ENCODE data around the gene PAK1. TPM values are rescaled to one million over a fixed set of nuclear protein-coding genes. Genes with fewer than 3 reads are reported as not detected.

The PAK1 gene
- total RNA-seq, 1 donor from 2014 or later, result 7.7 TPM

DNA sequence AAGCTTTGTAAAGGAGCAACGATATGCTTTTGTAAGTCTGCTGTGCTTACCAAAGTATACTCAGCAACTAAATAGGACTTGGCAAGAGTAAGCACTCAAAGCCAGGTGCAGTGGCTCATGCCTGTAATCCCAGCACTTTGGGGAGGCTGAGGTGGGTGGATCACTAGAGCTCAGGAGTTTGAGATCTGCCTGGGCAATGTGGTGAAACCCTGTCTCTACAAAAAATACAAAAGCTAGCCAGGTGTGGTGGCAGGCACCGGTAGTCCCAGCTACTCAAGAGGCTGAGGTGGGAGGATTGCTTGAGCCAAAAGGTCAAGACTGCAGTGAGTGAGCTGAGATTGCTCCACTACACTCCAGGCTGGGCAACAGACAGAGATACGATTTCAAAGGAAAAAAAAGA, 67.5 kb downstream of the PAK1 start:
- Histone ChIP-seq H3K9me3 (replicated peaks) (no peaks in the 10 kb centered on the region), H3K27ac (replicated peaks) (no peak overlapping the region), H3K27me3 (ENCODE audit: low read depth) (no peaks in the 10 kb centered on the region), H3K4me3 (no peak overlapping the region), H3K4me1 (peaks cover 8% of the 10 kb centered on the region), H3K36me3 (no peaks in the 10 kb centered on the region)
- intact Hi-C loops (cut with micrococcal nuclease), result no loop called here
- TF ChIP-seq, protein P1, sequence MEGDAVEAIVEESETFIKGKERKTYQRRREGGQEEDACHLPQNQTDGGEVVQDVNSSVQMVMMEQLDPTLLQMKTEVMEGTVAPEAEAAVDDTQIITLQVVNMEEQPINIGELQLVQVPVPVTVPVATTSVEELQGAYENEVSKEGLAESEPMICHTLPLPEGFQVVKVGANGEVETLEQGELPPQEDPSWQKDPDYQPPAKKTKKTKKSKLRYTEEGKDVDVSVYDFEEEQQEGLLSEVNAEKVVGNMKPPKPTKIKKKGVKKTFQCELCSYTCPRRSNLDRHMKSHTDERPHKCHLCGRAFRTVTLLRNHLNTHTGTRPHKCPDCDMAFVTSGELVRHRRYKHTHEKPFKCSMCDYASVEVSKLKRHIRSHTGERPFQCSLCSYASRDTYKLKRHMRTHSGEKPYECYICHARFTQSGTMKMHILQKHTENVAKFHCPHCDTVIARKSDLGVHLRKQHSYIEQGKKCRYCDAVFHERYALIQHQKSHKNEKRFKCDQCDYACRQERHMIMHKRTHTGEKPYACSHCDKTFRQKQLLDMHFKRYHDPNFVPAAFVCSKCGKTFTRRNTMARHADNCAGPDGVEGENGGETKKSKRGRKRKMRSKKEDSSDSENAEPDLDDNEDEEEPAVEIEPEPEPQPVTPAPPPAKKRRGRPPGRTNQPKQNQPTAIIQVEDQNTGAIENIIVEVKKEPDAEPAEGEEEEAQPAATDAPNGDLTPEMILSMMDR (IDR thresholded peaks at IDR 0.05; ENCODE audit: borderline replicate concordance), result no peak
- DNase-seq, result no peak

DNA sequence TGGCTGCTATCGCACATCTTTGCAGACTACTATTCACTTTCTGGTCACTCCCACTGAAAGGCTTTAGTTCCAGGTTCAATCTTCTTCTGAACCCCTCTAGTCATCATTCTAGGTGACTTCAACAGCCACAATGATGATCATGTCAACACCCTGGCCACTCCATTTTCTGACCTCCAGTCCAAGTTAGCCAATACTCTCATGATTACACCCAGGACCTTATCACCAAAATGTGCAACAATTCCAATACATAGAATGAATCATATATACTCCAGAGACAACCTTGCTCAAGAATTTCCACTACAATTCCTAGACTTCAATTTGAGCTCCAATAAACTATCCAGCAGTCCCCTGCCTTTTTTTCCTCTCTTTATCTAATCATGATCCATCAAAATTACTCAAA, 70.7 kb downstream of the PAK1 start:
- H3K36me3 ChIP-seq, result no peaks in the 10 kb centered on the region
- DNase-seq, result no peak
- H3K27ac ChIP-seq (replicated peaks), result no peak overlapping the region
- intact Hi-C loops (cut with micrococcal nuclease), result no loop called here
- H3K4me1 ChIP-seq, result peaks cover 7% of the 10 kb centered on the region
- H3K9me3 ChIP-seq (replicated peaks), result no peaks in the 10 kb centered on the region
- H3K27me3 ChIP-seq (ENCODE audit: low read depth), result no peaks in the 10 kb centered on the region
- H3K4me3 ChIP-seq, result no peak overlapping the region
- TF ChIP-seq, protein P1 (IDR thresholded peaks at IDR 0.05; ENCODE audit: borderline replicate concordance), result no peak

DNA sequence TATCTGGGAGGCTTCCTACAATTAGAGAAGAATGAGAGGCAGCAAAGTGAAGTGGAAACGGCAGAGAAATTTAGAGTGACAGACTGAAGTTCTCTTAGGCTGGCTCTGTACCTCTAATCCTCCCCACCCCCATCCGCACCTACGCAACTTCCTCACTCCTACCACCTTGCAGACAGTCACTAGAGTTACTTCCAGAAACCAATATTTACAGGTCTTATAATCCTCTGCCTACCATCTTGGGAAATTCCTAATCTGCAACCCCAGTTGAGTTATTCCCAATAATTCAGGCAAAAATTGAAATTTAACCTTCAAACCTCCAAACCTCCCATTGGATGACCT, 71.7 kb downstream of the PAK1 start:
- no peaks in the 10 kb centered on the region for H3K4me1 ChIP-seq
- no peak for DNase-seq
- intact Hi-C loops (cut with micrococcal nuclease), result no loop called here
- no peaks in the 10 kb centered on the region for H3K9me3 ChIP-seq (replicated peaks)
- TF ChIP-seq, protein P1 (IDR thresholded peaks at IDR 0.05; ENCODE audit: borderline replicate concordance), result no peak
- no peak overlapping the region for H3K27ac ChIP-seq (replicated peaks)
- H3K36me3 ChIP-seq, result no peaks in the 10 kb centered on the region
- no peak overlapping the region for H3K4me3 ChIP-seq
- no peaks in the 10 kb centered on the region for H3K27me3 ChIP-seq (ENCODE audit: low read depth)

DNA sequence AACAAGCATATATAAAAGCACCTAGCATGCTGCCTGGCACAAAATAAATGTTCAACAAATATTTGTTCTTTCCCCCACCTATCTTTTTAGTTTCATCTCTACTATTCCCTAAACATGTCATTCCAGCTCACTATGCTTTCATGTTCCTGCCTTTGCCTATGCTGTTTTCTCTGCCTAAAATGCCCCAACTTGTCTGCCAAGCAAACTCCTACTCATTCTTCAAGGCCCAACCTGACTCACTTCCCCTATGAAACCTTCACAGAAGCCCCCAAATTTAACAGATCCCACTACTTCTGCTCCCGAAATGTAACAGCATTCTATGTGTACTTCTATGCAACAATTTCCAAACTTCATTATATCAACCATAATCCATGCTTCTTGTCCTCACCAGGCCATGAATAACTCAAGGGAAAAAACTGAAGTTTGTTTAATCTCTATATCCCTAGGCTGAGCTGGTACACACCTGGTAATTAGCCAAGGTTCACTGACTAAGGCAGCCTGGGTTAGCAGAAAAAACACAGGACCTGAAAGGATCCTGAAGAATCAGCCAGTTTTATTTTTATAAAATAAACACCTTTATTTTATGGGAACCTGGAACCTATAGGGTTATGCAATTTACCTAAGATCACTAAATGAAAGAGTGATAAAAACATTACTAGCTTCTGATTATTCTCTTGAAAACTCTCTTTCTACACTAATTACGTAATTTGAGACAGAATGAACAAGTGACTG, 72.2 kb downstream of the PAK1 start:
- no peak overlapping the region for H3K27ac ChIP-seq (replicated peaks)
- no peaks in the 10 kb centered on the region for H3K4me1 ChIP-seq
- no peaks in the 10 kb centered on the region for H3K9me3 ChIP-seq (replicated peaks)
- DNase-seq, result no peak
- intact Hi-C loops (cut with micrococcal nuclease), result no loop called here
- TF ChIP-seq, protein P1 (IDR thresholded peaks at IDR 0.05; ENCODE audit: borderline replicate concordance), result no peak
- no peaks in the 10 kb centered on the region for H3K36me3 ChIP-seq
- H3K4me3 ChIP-seq, result no peak overlapping the region
- no peaks in the 10 kb centered on the region for H3K27me3 ChIP-seq (ENCODE audit: low read depth)

DNA sequence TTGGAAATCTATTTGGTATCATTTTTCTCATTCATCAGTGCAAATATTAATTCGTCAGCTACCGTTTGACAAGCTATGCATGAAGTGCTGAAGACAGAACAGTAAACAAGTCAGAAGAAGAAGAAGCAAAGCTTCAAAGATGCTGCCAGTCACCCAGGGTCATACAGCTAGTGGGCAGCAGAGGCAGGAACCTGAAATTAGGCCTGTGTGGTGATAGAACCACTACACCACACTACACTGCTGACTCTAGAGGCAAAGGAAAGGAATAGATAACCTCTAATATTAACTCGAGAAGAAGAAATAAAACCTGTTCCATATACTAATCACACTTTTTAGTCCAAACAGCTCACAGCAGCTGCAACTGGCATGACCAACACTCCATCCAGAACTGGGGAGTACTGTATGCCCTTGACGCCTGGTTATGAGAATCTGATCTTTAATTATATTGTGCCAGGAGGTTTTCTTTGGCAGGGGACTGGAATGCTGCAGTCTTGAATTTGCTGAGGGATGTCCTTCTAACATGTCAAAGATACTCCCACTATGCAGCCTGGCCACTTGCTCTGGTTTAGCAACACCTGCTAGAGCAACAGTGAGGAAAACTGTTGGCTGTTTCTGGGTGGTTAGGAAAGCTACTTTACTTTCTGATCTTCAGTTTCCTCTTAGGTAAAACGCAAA, 73.0 kb downstream of the PAK1 start:
- no peaks in the 10 kb centered on the region for H3K4me1 ChIP-seq
- TF ChIP-seq, protein P1 (IDR thresholded peaks at IDR 0.05; ENCODE audit: borderline replicate concordance), result no peak
- no peaks in the 10 kb centered on the region for H3K27me3 ChIP-seq (ENCODE audit: low read depth)
- H3K27ac ChIP-seq (replicated peaks), result no peak overlapping the region
- intact Hi-C loops (cut with micrococcal nuclease), result no loop called here
- no peaks in the 10 kb centered on the region for H3K36me3 ChIP-seq
- H3K9me3 ChIP-seq (replicated peaks), result no peaks in the 10 kb centered on the region
- H3K4me3 ChIP-seq, result no peak overlapping the region
- no peak for DNase-seq

All from left ventricle myocardium inferior (tissue), 1 donor.